Gastrocnemius medialis (tissue), 4 donors: ENCODE data around the gene CWC27. TPM values are rescaled to one million over a fixed set of nuclear protein-coding genes. Genes with fewer than 3 reads are reported as not detected.

Experiments used
- ATAC-seq, 2 donors: fragments of 150-250 bp; one replicate each; pipeline ENCODE4 v1.9.1; 2016
- DNase-seq, 2 donors: peaks; one replicate each; pipeline ENCODE4 v3.0.0-alpha.2; 2019
- H3K27ac ChIP-seq, 4 donors: fragments of 200-600 bp; sonication (generic); 1 replicate in 1 of 4; 2 replicates in 3 of 4; pipeline ENCODE4 v1.5.1; 2016 to 2018; ENCODE audit warnings: mild to moderate bottlenecking in 2 of 4, moderate library complexity in 1 of 4
- H3K27me3 ChIP-seq, 3 donors: fragments of 200-600 bp; sonication (generic) in 2 of 3; 1 replicate in 1 of 3; 2 replicates in 2 of 3; pipeline versions ENCODE4 v1.5.1 to v1.6.0; 2016 to 2019; ENCODE audit warnings: mild to moderate bottlenecking in 1 of 3, moderate library complexity in 1 of 3
- H3K36me3 ChIP-seq, 2 donors: fragments of 200-600 bp; sonication (generic) in 1 of 2; one replicate each; pipeline ENCODE4 v1.5.1; 2017 to 2018
- H3K4me1 ChIP-seq, 2 donors: fragments of 200-600 bp; sonication (generic) in 1 of 2; one replicate each; pipeline ENCODE4 v1.5.1; 2016 to 2017; ENCODE audit warnings: mild to moderate bottlenecking in 2 of 2
- H3K4me3 ChIP-seq, 4 donors: fragments of 200-600 bp; sonication (generic) in 3 of 4; 1 replicate in 1 of 4; 2 replicates in 3 of 4; pipeline ENCODE4 v1.5.1; 2016 to 2019; ENCODE audit warnings: mild to moderate bottlenecking in 2 of 4
- H3K9me3 ChIP-seq, 3 donors: fragments of 200-600 bp; sonication (generic) in 2 of 3; 1 replicate in 1 of 3; 2 replicates in 2 of 3; pipeline ENCODE4 v1.5.1; 2016 to 2019
- CTCF ChIP-seq, 5 experiments: fragments of 450-650 bp in 3 of 5; fragments of 200-600 bp in 2 of 5; sonication (generic) in 2 of 5; IDR thresholded peaks in 4 of 5; conservative IDR thresholded peaks in 1 of 5; 1 replicate in 4 of 5; 2 replicates in 1 of 5; pipeline ENCODE4 v1.5.1; 2016 to 2019; ENCODE audit warnings: antibody characterized with exemption in 5 of 5, mild to moderate bottlenecking in 3 of 5, moderate library complexity in 3 of 5
- POLR2A ChIP-seq, 2 donors: fragments of 450-650 bp; IDR thresholded peaks; one replicate each; pipeline ENCODE4 v1.6.1; 2017; ENCODE audit warnings: antibody characterized with exemption in 2 of 2, mild to moderate bottlenecking in 2 of 2, moderate library complexity in 2 of 2
- in situ Hi-C, 4 donors: fragments of 200-750 bp; cut with MboI; loops; one replicate each; pipeline versions ENCODE4 v1.15.0 to v1.8.0; 2017; ENCODE audit warnings: low sequenced_read_pairs in 4 of 4
- intact Hi-C: fragments of 100-400 bp; cut with DNase I; formaldehyde crosslinking; loops from one replicate; pipeline ENCODE4 v1.15.1; 2023; ENCODE audit warnings: low total_unique reads
- total RNA-seq, 4 donors: library from RNA; depleted of rRNA; stranded (reverse); fragments of >200 nt; gene quantifications; one replicate each; pipeline versions ENCODE4 v1.1.0 to v1.2.3, GENCODE V29; 2016

Gene CWC27
- total RNA-seq, 4 donors from 2014 or later, result 8.4 to 10.7 (median 8.6) TPM

GRCh38 chr5:65066387-65067146 lies 297.8 kb downstream of the CWC27 start:
- intact Hi-C loops, result no loop called here
- H3K27me3 ChIP-seq, result no peaks in the 10 kb centered on the region
- H3K4me1 ChIP-seq, result no peaks in the 10 kb centered on the region
- no peaks in the 10 kb centered on the region for H3K9me3 ChIP-seq
- H3K4me3 ChIP-seq, result no peak overlapping the region
- TF ChIP-seq POLR2A (IDR thresholded peaks at IDR 0.05) (no peak), CTCF (IDR thresholded peaks at IDR 0.05 in 4 of 5, conservative IDR thresholded peaks at IDR 0.05 in 1 of 5) (no peak)
- H3K36me3 ChIP-seq, result no peaks in the 10 kb centered on the region
- in situ Hi-C loops, result no loop called here
- H3K27ac ChIP-seq, result no peak overlapping the region
- ATAC-seq, result no peak
- DNase-seq, result no peak

- TF ChIP-seq CTCF (IDR thresholded peaks at IDR 0.05 in 4 of 5, conservative IDR thresholded peaks at IDR 0.05 in 1 of 5) (no peak), POLR2A (IDR thresholded peaks at IDR 0.05) (no peak)
- DNase-seq (no peak), ATAC-seq (no peak)
- H3K36me3 ChIP-seq, result no peaks in the 10 kb centered on the region
- in situ Hi-C loops, result no loop called here
- H3K9me3 ChIP-seq, result no peaks in the 10 kb centered on the region
- intact Hi-C loops, result no loop called here
- H3K4me3 ChIP-seq, result no peak overlapping the region
- H3K4me1 ChIP-seq, result no peaks in the 10 kb centered on the region
- no peak overlapping the region for H3K27ac ChIP-seq
- no peaks in the 10 kb centered on the region for H3K27me3 ChIP-seq
Measured at GRCh38 chr5:65067147-65067506, 298.4 kb downstream of the CWC27 start.

Other genes starting within 250 kb of the CWC27 start
- not detected for gene SHISAL2B, start 78.4 kb upstream of the CWC27 start, total RNA-seq
- 1 to 10 TPM; 2.7 to 7.0 (median 3.9) TPM for gene SREK1IP1, start 239 bp upstream of the CWC27 start, total RNA-seq